22Rv1 (cell line): ENCODE measurements around the gene MTREX.
"Not testable (repeated sequence)": the region's sequence is repeated elsewhere in the genome, so short reads cannot be mapped to it uniquely, and the experiment has no call there.

Experiments
- H3K27ac ChIP-seq: fragments of 450-650 bp; 2 replicates; pipeline ENCODE4 v1.5.1; 2017
- ZFX ChIP-seq: fragments of 450-650 bp; IDR thresholded peaks from 2 replicates; pipeline ENCODE4 v1.6.1; 2017; ENCODE audit warnings: antibody characterized with exemption, borderline replicate concordance
- TF ChIP-seq, protein P1 (sequence below): fragments of 450-650 bp; IDR thresholded peaks from 2 replicates; pipeline ENCODE4 v1.5.1; 2017; ENCODE audit warnings: mild to moderate bottlenecking

The MTREX gene

DNA sequence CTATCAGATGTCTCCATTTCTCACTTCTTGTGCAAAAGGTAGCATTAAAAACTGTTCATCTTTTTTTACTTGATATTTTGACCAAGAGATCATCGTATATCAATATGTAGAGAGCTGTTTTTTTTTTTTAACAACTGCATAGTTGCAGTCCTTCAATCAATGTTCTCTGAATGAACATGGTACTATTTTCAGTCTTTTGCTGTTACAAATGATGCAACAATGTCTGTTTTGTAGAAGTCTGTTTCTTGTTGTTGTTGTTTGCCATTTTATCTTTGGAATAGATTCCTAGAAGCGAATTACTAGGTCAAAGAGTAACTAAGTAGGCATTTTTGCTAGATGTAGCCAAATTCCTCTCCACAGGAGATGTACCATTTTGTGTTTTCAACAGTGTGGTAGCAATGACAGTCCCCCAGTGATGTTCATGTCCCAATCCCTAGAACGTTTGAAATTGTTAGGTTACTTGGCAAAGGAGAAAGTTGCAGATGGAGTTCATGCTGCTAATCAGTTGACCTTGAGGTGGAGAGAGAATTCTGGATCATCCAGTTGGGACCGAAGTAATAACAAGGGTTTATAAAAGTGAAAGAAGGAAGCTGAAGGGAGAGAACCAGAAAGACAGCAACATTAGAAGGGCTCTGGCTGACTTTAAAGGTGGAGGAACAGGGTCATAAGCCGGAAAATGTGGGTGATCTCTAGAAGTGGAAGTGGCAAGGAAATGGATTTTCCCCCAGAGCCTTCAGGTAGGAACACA is 6.3 kb downstream of the MTREX start:
- TF ChIP-seq ZFX, result no peak
- TF ChIP-seq, protein P1, sequence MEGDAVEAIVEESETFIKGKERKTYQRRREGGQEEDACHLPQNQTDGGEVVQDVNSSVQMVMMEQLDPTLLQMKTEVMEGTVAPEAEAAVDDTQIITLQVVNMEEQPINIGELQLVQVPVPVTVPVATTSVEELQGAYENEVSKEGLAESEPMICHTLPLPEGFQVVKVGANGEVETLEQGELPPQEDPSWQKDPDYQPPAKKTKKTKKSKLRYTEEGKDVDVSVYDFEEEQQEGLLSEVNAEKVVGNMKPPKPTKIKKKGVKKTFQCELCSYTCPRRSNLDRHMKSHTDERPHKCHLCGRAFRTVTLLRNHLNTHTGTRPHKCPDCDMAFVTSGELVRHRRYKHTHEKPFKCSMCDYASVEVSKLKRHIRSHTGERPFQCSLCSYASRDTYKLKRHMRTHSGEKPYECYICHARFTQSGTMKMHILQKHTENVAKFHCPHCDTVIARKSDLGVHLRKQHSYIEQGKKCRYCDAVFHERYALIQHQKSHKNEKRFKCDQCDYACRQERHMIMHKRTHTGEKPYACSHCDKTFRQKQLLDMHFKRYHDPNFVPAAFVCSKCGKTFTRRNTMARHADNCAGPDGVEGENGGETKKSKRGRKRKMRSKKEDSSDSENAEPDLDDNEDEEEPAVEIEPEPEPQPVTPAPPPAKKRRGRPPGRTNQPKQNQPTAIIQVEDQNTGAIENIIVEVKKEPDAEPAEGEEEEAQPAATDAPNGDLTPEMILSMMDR, result no peak
- no peak overlapping the region for H3K27ac ChIP-seq

DNA sequence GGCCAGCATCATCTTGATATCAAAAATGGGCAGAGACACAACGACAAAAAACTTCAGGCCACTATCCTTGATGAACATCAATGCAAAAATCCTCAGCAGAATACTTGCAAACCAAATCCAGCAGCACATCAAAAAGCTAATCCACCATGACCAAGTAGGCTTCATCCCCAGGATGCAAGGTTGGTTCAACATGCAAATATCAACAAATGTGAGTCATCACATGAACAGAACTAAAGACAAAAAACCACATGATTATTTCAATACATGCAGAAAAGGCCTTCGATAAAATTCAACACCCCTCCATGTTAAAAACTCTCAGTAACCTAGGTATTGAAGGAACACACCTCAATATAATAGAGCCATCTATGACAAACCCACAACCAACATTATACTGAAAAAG is 8.5 kb downstream of the MTREX start:
- no peak overlapping the region for H3K27ac ChIP-seq
- TF ChIP-seq, protein P1, result no peak
- no peak for TF ChIP-seq ZFX

- H3K27ac ChIP-seq, result no peak overlapping the region
- no peak for TF ChIP-seq ZFX
- TF ChIP-seq, protein P1, result no peak
Measured at GRCh38 chr5:55316837-55317236, 9.0 kb downstream of the MTREX start.

GRCh38 chr5:55318237-55318636 is 10.4 kb downstream of the MTREX start:
- H3K27ac ChIP-seq, result not testable (repeated sequence)

DNA sequence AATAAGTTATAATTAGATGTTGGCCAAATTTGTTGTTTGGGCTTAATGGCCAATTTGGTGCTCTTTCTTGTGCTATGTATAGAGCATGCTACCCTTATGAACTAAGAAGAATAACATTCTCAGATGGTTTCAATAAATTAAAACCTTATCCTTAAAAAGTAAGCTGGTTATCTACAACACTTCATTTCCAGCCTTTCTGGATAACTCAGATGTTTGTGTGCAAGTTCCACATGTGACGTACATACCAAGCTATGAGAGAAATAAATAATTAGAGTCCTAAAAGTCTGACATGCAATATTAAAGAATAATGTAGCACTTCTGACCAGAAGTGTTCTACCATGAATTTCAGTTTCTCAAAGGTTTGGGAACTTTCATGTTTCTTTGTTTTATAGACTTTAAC is 11.7 kb downstream of the MTREX start:
- H3K27ac ChIP-seq, result no peak overlapping the region
- TF ChIP-seq ZFX, result no peak
- TF ChIP-seq, protein P1, result no peak

DNA sequence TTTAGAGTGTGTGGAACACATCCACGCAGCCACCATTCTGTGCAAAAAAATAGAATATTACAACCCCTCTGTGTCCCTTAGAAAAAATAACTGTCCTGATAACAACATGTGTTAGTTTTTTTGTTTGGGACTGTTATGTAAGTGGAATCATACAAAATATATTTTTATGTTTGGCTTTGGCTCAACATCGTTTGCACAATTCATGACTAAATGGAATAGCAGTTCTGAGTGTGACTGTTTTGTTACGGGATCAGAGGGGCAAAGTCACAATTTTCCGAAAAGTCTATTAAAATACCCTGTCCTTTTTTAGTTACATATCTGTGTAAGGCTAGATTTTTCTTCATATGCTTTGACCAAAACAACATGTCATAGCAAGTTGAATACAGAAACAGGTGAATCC is 12.8 kb downstream of the MTREX start:
- TF ChIP-seq ZFX, result no peak
- TF ChIP-seq, protein P1, result no peak
- no peak overlapping the region for H3K27ac ChIP-seq

- TF ChIP-seq, protein P1, result no peak
- H3K27ac ChIP-seq, result no peak overlapping the region
Measured at GRCh38 chr5:55324006-55324405, 16.2 kb downstream of the MTREX start.

DNA sequence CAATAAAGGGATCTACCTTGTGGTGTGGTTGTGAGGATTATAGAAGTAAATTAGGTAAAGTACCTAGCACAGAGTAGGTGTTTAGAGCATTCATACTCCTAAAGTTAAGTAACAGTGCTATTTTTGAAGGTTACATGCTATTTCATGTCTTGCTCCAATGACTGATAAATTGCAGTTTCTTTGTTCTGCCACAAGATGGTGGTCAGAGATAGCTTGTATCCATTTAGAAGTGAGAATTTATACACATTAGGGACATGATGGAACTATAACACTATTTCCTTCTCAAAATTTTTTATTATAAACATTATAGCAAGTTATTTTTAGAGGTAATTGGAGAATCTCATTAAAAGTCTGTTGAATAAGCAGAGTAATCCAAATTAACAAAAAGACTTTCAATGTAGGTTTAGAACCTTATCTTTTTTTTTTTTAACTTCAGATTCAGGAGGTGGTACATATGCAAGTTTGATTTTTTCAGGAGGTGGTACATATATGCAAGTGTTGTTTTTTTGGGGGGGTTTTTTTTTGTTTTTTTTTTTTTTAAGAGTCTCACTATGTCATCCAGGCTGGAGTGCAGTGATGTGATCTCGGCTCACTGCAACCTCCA is 17.1 kb downstream of the MTREX start:
- no peak overlapping the region for H3K27ac ChIP-seq
- TF ChIP-seq ZFX, result no peak
- TF ChIP-seq, protein P1, result peak; percentile 79
